GM12878 (cell line): ENCODE results near the gene ANXA2R. TPM values are rescaled to one million over a fixed set of nuclear protein-coding genes. Genes with fewer than 3 reads are reported as not detected.

Source experiments
- ATAC-seq: fragments of 200-7000 bp; cut with Tn5 transposase; 3 replicates; pipeline ENCODE4 v1.9.1; 2020; ENCODE audit warnings: mild to moderate bottlenecking, moderate library complexity
- BruUV-seq: library from RNA; stranded (reverse); fragments of 400-500 nt; replicated peaks from 2 replicates; lab custom pipeline; 2021; lab: Mats Ljungman, UMichigan
- CTCF ChIA-PET: fragments of 300-600 bp; sonication (Branson Sonifier 250); formaldehyde crosslinking; extraction: SDS; loops from one replicate; lab custom pipeline; 2021; ENCODE audit warnings: inconsistent platforms; lab: Yijun Ruan, JAX
- POLR2A ChIA-PET: fragments of 350-600 bp; formaldehyde crosslinking; extraction: SDS; loops from one replicate; lab custom pipeline; 2021; ENCODE audit warnings: inconsistent platforms; lab: Charles Lee
- RAD21 ChIA-PET: fragments of 300-600 bp; sonication (Branson Sonifier 250); formaldehyde crosslinking; loops from one replicate; lab custom pipeline; 2023; ENCODE audit warnings: antibody characterized with exemption; ENCODE audit not compliant: unreplicated experiment; lab: Charles Lee
- SMC1A ChIA-PET: fragments of 300-600 bp; sonication (Branson Sonifier 250); formaldehyde crosslinking; loops from one replicate; lab custom pipeline; 2023; ENCODE audit not compliant: unreplicated experiment, uncharacterized antibody; lab: Charles Lee
- DNase-seq: peaks from one replicate; pipeline ENCODE4 v3.0.0-alpha.2; 2011; ENCODE audit warnings: low read depth, low spot score
- FAIRE-seq: peaks from 3 replicates; lab custom pipeline; 2011; peaks lifted over from hg19 to GRCh38; lab: Jason Lieb, UNC
- H2AFZ ChIP-seq: 2 replicates; pipeline ENCODE4 v1.6.0; 2011; ENCODE audit warnings: low read depth, low read length, control low read depth; ENCODE audit not compliant: control insufficient read depth
- H3K27ac ChIP-seq: 2 replicates; pipeline ENCODE4 v1.5.1; 2011; ENCODE audit warnings: control low read depth; ENCODE audit not compliant: control insufficient read depth, insufficient read depth
- H3K27me3 ChIP-seq, 2 experiments: replicated peaks in 1 of 2; 2 replicates each; pipeline versions ENCODE4 v1.6.0 to v1.6.1; 2011; ENCODE audit warnings: low read length in 1 of 2; ENCODE audit not compliant: control insufficient read depth in 2 of 2, insufficient read depth in 2 of 2
- H3K36me3 ChIP-seq, 2 experiments: 2 replicates each; pipeline ENCODE4 v1.5.1; 2011; ENCODE audit warnings: low read length in 1 of 2; ENCODE audit not compliant: control insufficient read depth in 2 of 2, insufficient read depth in 2 of 2
- H3K4me1 ChIP-seq: 2 replicates; pipeline ENCODE4 v1.6.1; 2011; ENCODE audit warnings: mild to moderate bottlenecking, low read length, moderate library complexity, mixed read lengths; ENCODE audit not compliant: control insufficient read depth, insufficient read depth
- H3K4me2 ChIP-seq: 2 replicates; pipeline ENCODE4 v1.6.0; 2011; ENCODE audit warnings: control low read depth; ENCODE audit not compliant: control insufficient read depth, insufficient read depth
- H3K4me3 ChIP-seq: fragments of 200-600 bp; sonication (generic); 2 replicates; pipeline ENCODE4 v1.5.1; 2016
- H3K79me2 ChIP-seq: 2 replicates; pipeline ENCODE4 v1.6.0; 2011; ENCODE audit warnings: low read length; ENCODE audit not compliant: control insufficient read depth, insufficient read depth
- H3K9ac ChIP-seq: 2 replicates; pipeline ENCODE4 v1.8.0; 2011; ENCODE audit warnings: low read length, control low read depth, mixed read lengths; ENCODE audit not compliant: control insufficient read depth, insufficient read depth
- H3K9me3 ChIP-seq: replicated peaks from 3 replicates; pipeline ENCODE4 v1.5.1; 2011; ENCODE audit warnings: mild to moderate bottlenecking, low read length; ENCODE audit not compliant: control insufficient read depth, insufficient read depth
- H4K20me1 ChIP-seq: 2 replicates; pipeline ENCODE4 v1.6.0; 2011; ENCODE audit not compliant: control insufficient read depth, insufficient read depth
- BCL3 ChIP-seq: IDR thresholded peaks from 2 replicates; pipeline ENCODE4 v1.6.1; 2011; ENCODE audit warnings: borderline replicate concordance, low read depth, mild to moderate bottlenecking, moderate library complexity, low read length; ENCODE audit not compliant: insufficient read depth, poor library complexity, severe bottlenecking
- CBX3 ChIP-seq: fragments of 200-600 bp; sonication (generic); IDR thresholded peaks from 2 replicates; pipeline ENCODE4 v1.6.1; 2016; ENCODE audit warnings: low read depth, borderline replicate concordance
- CHD1 ChIP-seq: IDR thresholded peaks from 2 replicates; pipeline ENCODE4 v1.6.1; 2012; ENCODE audit warnings: low read depth, low read length, improper control_type of control experiment
- ESRRA ChIP-seq: IDR thresholded peaks from 2 replicates; pipeline ENCODE4 v1.6.1; 2012; ENCODE audit warnings: mild to moderate bottlenecking, low read length, improper control_type of control experiment
- EZH2 ChIP-seq: IDR thresholded peaks from 2 replicates; pipeline ENCODE4 v1.6.1; 2012; ENCODE audit warnings: low read depth, mild to moderate bottlenecking, control low read depth, inconsistent platforms, low read length, borderline replicate concordance; ENCODE audit not compliant: control insufficient read depth
- HDGF ChIP-seq: fragments of 450-650 bp; IDR thresholded peaks from 2 replicates; pipeline ENCODE4 v1.6.1; 2016; ENCODE audit warnings: antibody characterized with exemption
- MEF2A ChIP-seq: IDR thresholded peaks from 2 replicates; pipeline ENCODE4 v1.6.1; 2011; ENCODE audit warnings: low read depth, mild to moderate bottlenecking, low read length, moderate library complexity; ENCODE audit not compliant: insufficient read depth
- MYB ChIP-seq: fragments of 150-350 bp; IDR thresholded peaks from 2 replicates; pipeline ENCODE4 v1.6.1; 2014; ENCODE audit warnings: mild to moderate bottlenecking, low read depth, low read length, borderline replicate concordance
- NR2C1 ChIP-seq: fragments of 450-650 bp; IDR thresholded peaks from 2 replicates; pipeline ENCODE4 v1.6.1; 2017; ENCODE audit warnings: antibody characterized with exemption, mild to moderate bottlenecking, moderate library complexity
- PAX5 ChIP-seq: IDR thresholded peaks from 2 replicates; pipeline ENCODE4 v1.6.1; 2011; ENCODE audit warnings: low read depth, low read length, borderline replicate concordance
- PAX8 ChIP-seq: fragments of 450-650 bp; IDR thresholded peaks from 2 replicates; pipeline ENCODE4 v1.6.1; 2017; ENCODE audit warnings: mild to moderate bottlenecking, moderate library complexity
- PKNOX1 ChIP-seq: fragments of 450-650 bp; IDR thresholded peaks from 2 replicates; pipeline ENCODE4 v1.6.1; 2016; ENCODE audit warnings: mild to moderate bottlenecking
- RAD51 ChIP-seq: fragments of 450-650 bp; IDR thresholded peaks from 2 replicates; pipeline ENCODE4 v1.6.1; 2016; ENCODE audit warnings: moderate library complexity, mild to moderate bottlenecking, inconsistent platforms
- RB1 ChIP-seq: fragments of 450-650 bp; formaldehyde crosslinking; IDR thresholded peaks from 2 replicates; pipeline ENCODE4 v1.6.1; 2017; ENCODE audit warnings: mild to moderate bottlenecking, borderline replicate concordance
- SIN3A ChIP-seq: IDR thresholded peaks from 2 replicates; pipeline ENCODE4 v1.6.1; 2012; ENCODE audit warnings: low read depth, low read length, improper control_type of control experiment
- ZNF687 ChIP-seq: fragments of 450-650 bp; IDR thresholded peaks from 2 replicates; pipeline ENCODE4 v1.6.1; 2017; ENCODE audit warnings: mild to moderate bottlenecking, moderate library complexity
- WGBS: methylation state at CpG from one replicate; pipeline ENCODE4 v1.1.6; 2016; ENCODE audit warnings: low lambda C conversion rate; ENCODE audit not compliant: insufficient replicate concordance, insufficient coverage; ENCODE audit errors: missing lambda C conversion rate; 5-methylcytosine and 5-hydroxymethylcytosine counted together
- in situ Hi-C: fragments of 300-500 bp; cut with MboI; formaldehyde crosslinking; loops from 9 replicates; pipeline ENCODE4 v1.14.3; 2018; ENCODE audit warnings: mixed read lengths
- intact Hi-C: fragments of 100-400 bp; cut with micrococcal nuclease; formaldehyde crosslinking; loops from one replicate; pipeline ENCODE4 v1.14.2; 2022; ENCODE audit not compliant: unreplicated experiment
- polyA plus RNA-seq, 11 experiments: library from polyadenylated mRNA; depleted of rRNA in 4 of 11; unstranded in 6 of 11; stranded (reverse) in 5 of 11; fragments of >200 nt; fragmentation: Nextera tagmentation in 4 of 11; fragmentation: Illumina TruSeq in 1 of 11; extraction: Ambion mirVana in 4 of 11; extraction: Trizol in 1 of 11; gene quantifications; 1 replicate in 1 of 11; 2 replicates in 10 of 11; pipeline versions ENCODE4 v1.2.1 to v1.2.3, GENCODE V29; 2011 to 2016; ENCODE audit warnings: inconsistent platforms in 2 of 11, missing spikeins in 2 of 11, low read depth in 1 of 11
- total RNA-seq, 4 experiments: library from RNA; depleted of rRNA in 3 of 4; stranded (reverse); fragments of >200 nt in 3 of 4; fragmentation: Illumina TruSeq in 1 of 4; extraction: Trizol in 1 of 4; gene quantifications; 2 replicates each; pipeline versions ENCODE4 v1.2.1 to v1.2.3, GENCODE V29; 2013 to 2021

Gene ANXA2R
- total and polyA plus RNA-seq, 10 of the 15 experiments (the other 5 are each of a cell fraction or from before 2014, with no cell fraction given): 2.3 to 7.8 (median 4.4) TPM

GRCh38 chr5:42994555-42995359 lies 45.4 kb downstream of the ANXA2R start:
- no TSS peak for BruUV-seq
- Histone ChIP-seq H3K27me3 (no peaks in the 10 kb centered on the region), H3K4me1 (peaks cover 12% of the 10 kb centered on the region), H3K79me2 (peaks cover 4% of the 10 kb centered on the region), H3K4me3 (peak overlapping the region; percentile 82), H3K4me2 (peak overlapping the region; percentile 94), H2AFZ (peak overlapping the region; percentile 97), H3K9ac (peak overlapping the region; percentile 85), H3K36me3 (no peaks in the 10 kb centered on the region), H3K9me3 (no peaks in the 10 kb centered on the region), H3K27ac (peak overlapping the region; percentile 94), H4K20me1 (no peaks in the 10 kb centered on the region)
- DNase-seq (no peak), FAIRE-seq (peak; percentile 89), ATAC-seq (peak; percentile 72)
- in situ Hi-C loops: loop anchor here (5.0 kb wide), 1 partner anchor 42 kb away; no protein-coding TSS in a partner anchor
- ChIA-PET POLR2A (interaction anchor here (0.9 to 5.1 kb wide), 10 partner anchors 13 to 395 kb away, joined by 3 to 62 read pairs (median 8); partner anchors contain the start of gene ANXA2R), CTCF (interaction anchor here (0.7 to 4.4 kb wide), 22 partner anchors 9 to 183 kb away, joined by 3 to 70 read pairs (median 6); partner anchors contain the start of genes ANXA2R and SELENOP), RAD21 (interaction anchor here (0.9 to 7.7 kb wide), 12 partner anchors 14 to 319 kb away, joined by 3 to 78 read pairs (median 10); partner anchors contain the start of genes ANXA2R and ZNF131), SMC1A (interaction anchor here (0.8 to 4.2 kb wide), 17 partner anchors 9 to 86 kb away, joined by 3 to 47 read pairs (median 6); partner anchors contain the start of gene ANXA2R)
- intact Hi-C loops: loop anchor here (1.0 to 10.0 kb wide), 7 partner anchors 14 to 560 kb away; partner anchors contain the start of genes HMGCS1, PAIP1 and TMEM267
- WGBS: 3% methylated on average over 52 of the region's 52 CpGs
- TF ChIP-seq MYB (no peak), EZH2 (no peak), BCL3 (no peak), ZNF687 (no peak), RAD51 (no peak), PKNOX1 (no peak), CBX3 (no peak), CHD1 (no peak), PAX5 (no peak; the same call in 1 of the 2 replicates), HDGF (no peak), RB1 (peak; percentile 82; the same call in 1 of the 2 replicates), SIN3A (no peak), NR2C1 (no peak), PAX8 (no peak), ESRRA (no peak), MEF2A (no peak)
